CD8-positive, alpha-beta memory T cell (primary cell): Measurements from ENCODE around the gene ZNF625. TPM values are rescaled to one million over a fixed set of nuclear protein-coding genes. Genes with fewer than 3 reads are reported as not detected.

ENCODE experiments used
- CTCF ChIA-PET: fragments of 350-600 bp; sonication (Branson Sonifier 250); formaldehyde crosslinking; loops from one replicate; lab custom pipeline; 2021; ENCODE audit warnings: antibody characterized with exemption; lab: Charles Lee
- POLR2A ChIA-PET: fragments of 350-600 bp; sonication (Branson Sonifier 250); formaldehyde crosslinking; loops from one replicate; lab custom pipeline; 2021; ENCODE audit warnings: antibody characterized with exemption; lab: Charles Lee
- DNase-seq, 5 donors: peaks; one replicate each; pipeline versions ENCODE4 v3.0.0 to v3.0.0-alpha.2; 2020 to 2022; ENCODE audit warnings: mixed read lengths in 1 of 5
- H3K27ac ChIP-seq: one replicate; pipeline ENCODE4 v1.7.0; 2013; ENCODE audit warnings: low read depth, mild to moderate bottlenecking, low read length, moderate library complexity
- H3K27me3 ChIP-seq: 2 replicates; pipeline ENCODE4 v1.7.0; 2013; ENCODE audit warnings: low read length, mild to moderate bottlenecking; ENCODE audit not compliant: insufficient read depth, poor library complexity, severe bottlenecking
- H3K36me3 ChIP-seq: 2 replicates; pipeline ENCODE4 v1.7.0; 2013; ENCODE audit warnings: mild to moderate bottlenecking, low read length, moderate library complexity; ENCODE audit not compliant: insufficient read depth
- H3K4me1 ChIP-seq: 2 replicates; pipeline ENCODE4 v1.7.0; 2013; ENCODE audit warnings: mild to moderate bottlenecking, low read length, moderate library complexity; ENCODE audit not compliant: insufficient read depth
- H3K4me3 ChIP-seq: 2 replicates; pipeline ENCODE4 v1.7.0; 2013; ENCODE audit warnings: mild to moderate bottlenecking, low read length
- H3K9me3 ChIP-seq: 2 replicates; pipeline ENCODE4 v1.7.0; 2013; ENCODE audit warnings: mild to moderate bottlenecking, low read length
- H3K27ac Mint-ChIP-seq, 8 donors: one replicate each; pipeline ENCODE4 v1.8.0; 2020 to 2021; ENCODE audit warnings: mixed read lengths in 8 of 8, mild to moderate bottlenecking in 6 of 8, inconsistent platforms in 3 of 8, moderate library complexity in 3 of 8
- H3K27me3 Mint-ChIP-seq, 2 donors: one replicate each; pipeline ENCODE4 v1.8.0; 2020 to 2021; ENCODE audit warnings: mixed read lengths in 2 of 2, mild to moderate bottlenecking in 1 of 2, moderate library complexity in 1 of 2
- H3K36me3 Mint-ChIP-seq, 3 donors: one replicate each; pipeline ENCODE4 v1.8.0; 2020 to 2021; ENCODE audit warnings: mixed read lengths in 3 of 3, inconsistent platforms in 1 of 3, mild to moderate bottlenecking in 1 of 3
- H3K4me1 Mint-ChIP-seq, 3 donors: one replicate each; pipeline ENCODE4 v1.8.0; 2020 to 2021; ENCODE audit warnings: mixed read lengths in 3 of 3, inconsistent platforms in 1 of 3, mild to moderate bottlenecking in 1 of 3
- H3K4me3 Mint-ChIP-seq, 7 donors: one replicate each; pipeline ENCODE4 v1.8.0; 2020 to 2021; ENCODE audit warnings: mixed read lengths in 7 of 7, mild to moderate bottlenecking in 6 of 7, moderate library complexity in 4 of 7, inconsistent platforms in 2 of 7
- H3K9me3 Mint-ChIP-seq, 5 donors: one replicate each; pipeline ENCODE4 v1.8.0; 2020 to 2022; ENCODE audit warnings: mixed read lengths in 5 of 5, mild to moderate bottlenecking in 3 of 5, moderate library complexity in 2 of 5, inconsistent platforms in 1 of 5
- polyA plus RNA-seq: library from polyadenylated mRNA; unstranded; fragments of 300-500 nt; fragmentation: Illumina TruSeq; gene quantifications from one replicate; pipeline ENCODE4 v1.2.3, GENCODE V29; 2021
- total RNA-seq, 2 experiments: library from RNA; stranded (reverse); gene quantifications; one replicate each; pipeline ENCODE4 v1.2.3, GENCODE V29; 2021

ZNF625 gene
- total and polyA plus RNA-seq, 3 experiments from 2014 or later = 0.39 to 3.8 (median 3.3) TPM

- peaks cover 10 to 15% (median 11%) of the 10 kb centered on the region in 3 donors for H3K4me1 Mint-ChIP-seq
- H3K27me3 ChIP-seq = no peaks in the 10 kb centered on the region
- no peak overlapping the region for H3K4me3 ChIP-seq
- peaks cover 0 to 3% of the 10 kb centered on the region in 2 donors for H3K27me3 Mint-ChIP-seq
- no peak overlapping the region for H3K4me3 Mint-ChIP-seq
- ChIA-PET CTCF (interaction anchor here (1.0 kb wide), 1 partner anchor 86 kb away, joined by 3 read pairs; no protein-coding TSS in a partner anchor), POLR2A (no interaction called here)
- H3K9me3 ChIP-seq = peaks cover 5% of the 10 kb centered on the region
- H3K9me3 Mint-ChIP-seq = peaks cover 7 to 20% (median 18%) of the 10 kb centered on the region in 5 donors
- DNase-seq = no peak
- no peak overlapping the region for H3K27ac ChIP-seq
- H3K4me1 ChIP-seq = peaks cover 12% of the 10 kb centered on the region
- peaks cover 8% of the 10 kb centered on the region for H3K36me3 ChIP-seq
- H3K27ac Mint-ChIP-seq = no peak overlapping the region
- peaks cover 18 to 27% (median 26%) of the 10 kb centered on the region in 3 donors for H3K36me3 Mint-ChIP-seq
These were observed 11.2 kb downstream of the ZNF625 start for GRCh38 chr19:12145348-12145747.

GRCh38 chr19:12141405-12141736 is 15.2 kb downstream of the ZNF625 start:
- H3K4me3 ChIP-seq = peak overlapping the region; percentile 67
- peaks cover 8% of the 10 kb centered on the region for H3K36me3 ChIP-seq
- H3K27ac ChIP-seq = no peak overlapping the region
- Mint-ChIP-seq H3K4me3 (peak overlapping the region; percentile 83 to 94 (median 89)), H3K9me3 (peaks cover 10 to 21% (median 11%) of the 10 kb centered on the region in 5 donors), H3K36me3 (peaks cover 14 to 27% (median 25%) of the 10 kb centered on the region in 3 donors), H3K27ac (peak overlapping the region in 2 of 8 donors; percentile 57 to 61), H3K27me3 (no peaks in the 10 kb centered on the region), H3K4me1 (peaks cover 33 to 41% (median 40%) of the 10 kb centered on the region in 3 donors)
- POLR2A ChIA-PET = no interaction called here
- no peaks in the 10 kb centered on the region for H3K27me3 ChIP-seq
- H3K9me3 ChIP-seq = peaks cover 5% of the 10 kb centered on the region
- CTCF ChIA-PET = interaction anchor here (0.7 to 5.4 kb wide), 18 partner anchors 17 to 343 kb away, joined by 3 to 43 read pairs (median 6); partner anchors contain the start of genes ZNF136, ZNF439, ZNF491 and ZNF563
- peaks cover 22% of the 10 kb centered on the region for H3K4me1 ChIP-seq
- no peak for DNase-seq

- H3K27me3 ChIP-seq = no peaks in the 10 kb centered on the region
- ChIA-PET POLR2A (interaction anchor here (0.9 kb wide), 1 partner anchor 343 kb away, joined by 4 read pairs; no protein-coding TSS in a partner anchor), CTCF (interaction anchor here (0.9 to 5.4 kb wide), 22 partner anchors 16 to 343 kb away, joined by 3 to 43 read pairs (median 6); partner anchors contain the start of genes ZNF136, ZNF439, ZNF491 and ZNF563)
- peak overlapping the region; percentile 1 to 92 (median 76) for H3K27ac Mint-ChIP-seq
- H3K27me3 Mint-ChIP-seq = no peaks in the 10 kb centered on the region
- H3K36me3 ChIP-seq = peaks cover 2% of the 10 kb centered on the region
- H3K27ac ChIP-seq = peak overlapping the region; percentile 48
- DNase-seq = peak; percentile 73 to 89 (median 80)
- peaks cover 33 to 41% (median 40%) of the 10 kb centered on the region in 3 donors for H3K4me1 Mint-ChIP-seq
- H3K4me3 ChIP-seq = peak overlapping the region; percentile 67
- H3K9me3 Mint-ChIP-seq = peaks cover 7 to 18% (median 9%) of the 10 kb centered on the region in 5 donors
- peak overlapping the region; percentile 83 to 94 (median 89) for H3K4me3 Mint-ChIP-seq
- H3K36me3 Mint-ChIP-seq = peaks cover 9 to 23% (median 22%) of the 10 kb centered on the region in 3 donors
- peaks cover 22% of the 10 kb centered on the region for H3K4me1 ChIP-seq
- H3K9me3 ChIP-seq = peaks cover 5% of the 10 kb centered on the region
These were observed 15.8 kb downstream of the ZNF625 start for GRCh38 chr19:12140545-12141404.

- Mint-ChIP-seq H3K27me3 (no peaks in the 10 kb centered on the region), H3K4me3 (peak within 1 kb of the TSS; percentile 83 to 94 (median 89)), H3K4me1 (peaks cover 33 to 41% (median 40%) of the 10 kb centered on the region in 3 donors), H3K36me3 (peaks cover 10 to 23% (median 21%) of the 10 kb centered on the region in 3 donors), H3K27ac (peak within 1 kb of the TSS; percentile 57 to 95 (median 83)), H3K9me3 (peaks cover 0 to 16% (median 5%) of the 10 kb centered on the region in 5 donors)
- Histone ChIP-seq H3K27me3 (no peaks in the 10 kb centered on the region), H3K9me3 (no peaks in the 10 kb centered on the region), H3K4me3 (peak within 1 kb of the TSS; percentile 67), H3K4me1 (peaks cover 22% of the 10 kb centered on the region), H3K27ac (peak within 1 kb of the TSS; percentile 48), H3K36me3 (peaks cover 6% of the 10 kb centered on the region)
- ChIA-PET CTCF (interaction anchor here (0.9 to 5.4 kb wide), 18 partner anchors 15 to 342 kb away, joined by 3 to 43 read pairs (median 7); partner anchors contain the start of genes ZNF136, ZNF491, ZNF700 and ZNF763), POLR2A (interaction anchor here (0.9 kb wide), 1 partner anchor 342 kb away, joined by 4 read pairs; no protein-coding TSS in a partner anchor)
- DNase-seq = peak; percentile 79 to 91 (median 86)
These were observed 16.5 kb downstream of the ZNF625 start, which contains the start of gene ZNF20 for GRCh38 chr19:12139885-12140544. TSS of gene ZNF20 (minus strand) at chr19:12140350. CDS start at chr19:12140182, 168 bp downstream.

GRCh38 chr19:12139269-12139668 is 17.3 kb downstream of the ZNF625 start:
- ChIA-PET POLR2A (no interaction called here), CTCF (interaction anchor here (2.5 to 5.4 kb wide), 3 partner anchors 176 to 257 kb away, joined by 12 to 43 read pairs (median 15); no protein-coding TSS in a partner anchor)
- Histone ChIP-seq H3K27me3 (no peaks in the 10 kb centered on the region), H3K4me3 (peak overlapping the region; percentile 67), H3K4me1 (peaks cover 22% of the 10 kb centered on the region), H3K36me3 (peaks cover 8% of the 10 kb centered on the region), H3K9me3 (peaks cover 2% of the 10 kb centered on the region), H3K27ac (no peak overlapping the region)
- no peak for DNase-seq
- Mint-ChIP-seq H3K4me3 (peak overlapping the region; percentile 83 to 94 (median 89)), H3K36me3 (peaks cover 16 to 28% (median 28%) of the 10 kb centered on the region in 3 donors), H3K4me1 (peaks cover 33 to 41% (median 40%) of the 10 kb centered on the region in 3 donors), H3K27me3 (no peaks in the 10 kb centered on the region), H3K27ac (peak overlapping the region in 2 of 8 donors; percentile 55 to 95), H3K9me3 (peaks cover 0 to 21% (median 5%) of the 10 kb centered on the region in 5 donors)

GRCh38 chr19:12137221-12137940 is 19.2 kb downstream of the ZNF625 start:
- Histone ChIP-seq H3K4me3 (no peak overlapping the region), H3K27ac (no peak overlapping the region), H3K27me3 (no peaks in the 10 kb centered on the region), H3K36me3 (peaks cover 25% of the 10 kb centered on the region), H3K4me1 (peaks cover 22% of the 10 kb centered on the region), H3K9me3 (peaks cover 15% of the 10 kb centered on the region)
- Mint-ChIP-seq H3K27ac (peak overlapping the region in 5 of 8 donors; percentile 16 to 92 (median 70)), H3K36me3 (peaks cover 30 to 47% (median 46%) of the 10 kb centered on the region in 3 donors), H3K27me3 (no peaks in the 10 kb centered on the region), H3K4me3 (peak overlapping the region in 6 of 7 donors; percentile 13 to 87 (median 54)), H3K9me3 (peaks cover 9 to 40% (median 21%) of the 10 kb centered on the region in 5 donors), H3K4me1 (peaks cover 33 to 40% (median 40%) of the 10 kb centered on the region in 3 donors)
- POLR2A ChIA-PET = interaction anchor here (0.7 kb wide), 1 partner anchor 212 kb away, joined by 3 read pairs; the partner anchor contains the start of gene ZNF700
- peak in 3 of 5 donors; percentile 26 to 61 (median 35) for DNase-seq
- CTCF ChIA-PET = interaction anchor here (0.7 to 5.4 kb wide), 6 partner anchors 34 to 339 kb away, joined by 3 to 43 read pairs (median 6); partner anchors contain the start of gene ZNF491
